HepG2 (cell line): ENCODE results near the gene RAPGEFL1. TPM values are rescaled to one million over a fixed set of nuclear protein-coding genes. Genes with fewer than 3 reads are reported as not detected.
A peak's percentile ranks its signal among the peaks of the same experiment; 100 is the strongest.
"Not testable (repeated sequence)": the region's sequence is repeated elsewhere in the genome, so short reads cannot be mapped to it uniquely, and the experiment has no call there.

Experiments used
- ATAC-seq: fragments of 200-7000 bp; cut with Tn5 transposase; 3 replicates; pipeline ENCODE4 v1.9.1; 2020; ENCODE audit warnings: mild to moderate bottlenecking, moderate library complexity
- BruUV-seq: library from RNA; stranded (reverse); fragments of 400-500 nt; replicated peaks from 2 replicates; lab custom pipeline; 2021; lab: Mats Ljungman, UMichigan
- CTCF ChIA-PET: fragments of 300-600 bp; formaldehyde crosslinking; extraction: SDS; loops from one replicate; lab custom pipeline; 2021; ENCODE audit warnings: low total read pairs, inconsistent platforms, low intra/inter-chr PET ratio; lab: Yijun Ruan, JAX
- POLR2A ChIA-PET: fragments of 350-600 bp; sonication (Branson Sonifier 250); formaldehyde crosslinking; loops from one replicate; lab custom pipeline; 2020; ENCODE audit warnings: antibody characterized with exemption, inconsistent platforms; lab: Yijun Ruan, JAX
- DNase-seq: peaks from one replicate; pipeline ENCODE4 v3.0.0-alpha.2; 2015; ENCODE audit warnings: low spot score
- FAIRE-seq: peaks from 3 replicates; lab custom pipeline; 2011; peaks lifted over from hg19 to GRCh38; lab: Jason Lieb, UNC
- H2AFZ ChIP-seq: one replicate; pipeline ENCODE4 v1.6.1; 2011; ENCODE audit warnings: low read length, inconsistent platforms
- H3K27ac ChIP-seq: fragments of 300-600 bp; 3 replicates; pipeline ENCODE4 v1.8.0; 2011; ENCODE audit warnings: mixed run types, mild to moderate bottlenecking, mixed read lengths, low read length, inconsistent platforms; ENCODE audit not compliant: insufficient read depth; ENCODE audit errors: extremely low read length
- H3K27me3 ChIP-seq, 2 experiments: fragments of 200-600 bp in 1 of 2; 2 replicates in 1 of 2; 3 replicates in 1 of 2; pipeline versions ENCODE4 v1.6.0 to v1.8.0; 2011; ENCODE audit warnings: low read length in 2 of 2, mild to moderate bottlenecking in 2 of 2, moderate library complexity in 2 of 2, inconsistent platforms in 1 of 2; ENCODE audit not compliant: insufficient read depth in 2 of 2, control insufficient read depth in 1 of 2
- H3K36me3 ChIP-seq, 2 experiments: fragments of 200-600 bp in 1 of 2; replicated peaks in 1 of 2; 2 replicates in 1 of 2; 3 replicates in 1 of 2; pipeline versions ENCODE4 v1.5.1 to v1.8.0; 2011; ENCODE audit warnings: low read length in 2 of 2, inconsistent platforms in 1 of 2; ENCODE audit not compliant: insufficient read depth in 2 of 2, control insufficient read depth in 1 of 2
- H3K4me1 ChIP-seq: 2 replicates; pipeline ENCODE4 v1.5.1; 2012; ENCODE audit warnings: low read length, inconsistent platforms; ENCODE audit not compliant: insufficient read depth
- H3K4me2 ChIP-seq: 2 replicates; pipeline ENCODE4 v1.6.0; 2011; ENCODE audit warnings: low read depth, low read length, inconsistent platforms
- H3K4me3 ChIP-seq, 3 experiments: fragments of 200-600 bp in 1 of 3; sonication (generic), shearing (Covaris generic) in 1 of 3; replicated peaks in 1 of 3; 2 replicates each; pipeline ENCODE4 v1.5.1; 2011 to 2016; ENCODE audit warnings: low read length in 3 of 3, inconsistent platforms in 2 of 3, low read depth in 2 of 3, mild to moderate bottlenecking in 2 of 3, control low read depth in 1 of 3, mixed read lengths in 1 of 3; ENCODE audit not compliant: insufficient read depth in 1 of 3
- H3K79me2 ChIP-seq: one replicate; pipeline ENCODE4 v1.6.1; 2011; ENCODE audit warnings: low read length, inconsistent platforms; ENCODE audit not compliant: insufficient read depth
- H3K9ac ChIP-seq: 2 replicates; pipeline ENCODE4 v1.6.0; 2011; ENCODE audit warnings: mild to moderate bottlenecking, low read depth, low read length, inconsistent platforms; ENCODE audit not compliant: insufficient read depth
- H3K9me3 ChIP-seq: 2 replicates; pipeline ENCODE4 v1.5.1; 2012; ENCODE audit warnings: mild to moderate bottlenecking, low read length
- H4K20me1 ChIP-seq: 2 replicates; pipeline ENCODE4 v1.6.0; 2011; ENCODE audit warnings: inconsistent platforms, mild to moderate bottlenecking, low read length, moderate library complexity; ENCODE audit not compliant: insufficient read depth
- RARA ChIP-seq: IDR thresholded peaks from 2 replicates; pipeline ENCODE4 v1.6.1; 2016; ENCODE audit warnings: missing genetic modification reagents, missing compliant biosample characterization
- TEAD3 ChIP-seq: optimal IDR thresholded peaks from 2 replicates; pipeline ENCODE3; 2016; ENCODE audit warnings: borderline replicate concordance
- ZBTB33 ChIP-seq: sonication (generic); formaldehyde crosslinking; IDR thresholded peaks from 2 replicates; pipeline ENCODE4 v1.4.0; 2020; ENCODE audit warnings: missing genetic modification reagents
- ZNF362 ChIP-seq: sonication (generic); formaldehyde crosslinking; IDR thresholded peaks from 2 replicates; pipeline ENCODE4 v1.4.0; 2020; ENCODE audit warnings: missing genetic modification reagents, mild to moderate bottlenecking, borderline replicate concordance
- WGBS: methylation state at CpG from one replicate; pipeline ENCODE4 v1.1.6; 2017; ENCODE audit warnings: low lambda C conversion rate; 5-methylcytosine and 5-hydroxymethylcytosine counted together
- in situ Hi-C: cut with HindIII; loops from 2 replicates; pipeline ENCODE4 v1.10.0; 2017; ENCODE audit warnings: low pct_unique_long_range_greater_than_20kb; ENCODE audit not compliant: extremely low pct_ligation_motif_present
- intact Hi-C: fragments of 100-400 bp; cut with micrococcal nuclease; formaldehyde crosslinking; loops from one replicate; pipeline ENCODE4 v1.10.0; 2022; ENCODE audit not compliant: unreplicated experiment
- polyA plus RNA-seq, 8 experiments: library from polyadenylated mRNA; depleted of rRNA in 3 of 8; stranded (reverse) in 7 of 8; unstranded in 1 of 8; fragments of >200 nt; fragmentation: Illumina TruSeq in 4 of 8; extraction: Trizol in 4 of 8; gene quantifications; 2 replicates each; pipeline versions ENCODE4 v1.2.1 to v1.2.3, GENCODE V29; 2011 to 2016; ENCODE audit warnings: low read depth in 4 of 8, missing spikeins in 1 of 8, mixed read lengths in 1 of 8; ENCODE audit not compliant: insufficient read depth in 1 of 8
- total RNA-seq, 5 experiments: library from RNA; depleted of rRNA; stranded (reverse); fragments of >200 nt; fragmentation: Illumina TruSeq; extraction: Trizol; gene quantifications; 2 replicates each; pipeline ENCODE4 v1.2.3, GENCODE V29; 2016; ENCODE audit warnings: low read depth in 1 of 5

Gene RAPGEFL1
- total and polyA plus RNA-seq, 2 of the 13 experiments (the other 11 are each of a cell fraction or from before 2014, with no cell fraction given), result 4.5 to 7.8 TPM

- H3K27ac ChIP-seq, DNase-seq, H3K79me2 ChIP-seq, H3K27me3 ChIP-seq, H3K4me2 ChIP-seq, ATAC-seq, H4K20me1 ChIP-seq, H3K9ac ChIP-seq, FAIRE-seq, H2AFZ ChIP-seq, H3K4me3 ChIP-seq, H3K36me3 ChIP-seq, H3K9me3 ChIP-seq, POLR2A ChIA-PET, in situ Hi-C loops, CTCF ChIA-PET, BruUV-seq, intact Hi-C loops: not testable (repeated sequence)
- WGBS, result 30% methylated on average over 6 of the region's 6 CpGs
- peaks cover 28% of the 10 kb centered on the region for H3K4me1 ChIP-seq
- TF ChIP-seq TEAD3 (peak; percentile 90), ZNF362 (peak; percentile 80; the same call in 1 of the 2 replicates), ZBTB33 (0 out of 2 replicates have a peak, but pooled peaks have one; percentile 22), RARA (CRISPR knock-in tag) (0 out of 2 replicates have a peak, but pooled peaks have one; percentile 24)
These were observed 36.6 kb downstream of the RAPGEFL1 start for GRCh38 chr17:40213914-40214313.
